Endometrium (tissue), 2 donors: ENCODE results near the gene ITGB6.
"Not testable (repeated sequence)": the region's sequence is repeated elsewhere in the genome, so short reads cannot be mapped to it uniquely, and the experiment has no call there.

ENCODE experiments used
- FAIRE-seq: peaks from 2 replicates; lab custom pipeline; 2012; peaks lifted over from hg19 to GRCh38; lab: Jason Lieb, UNC
- donor health status: control.
- donor health status: control.

Gene ITGB6

DNA sequence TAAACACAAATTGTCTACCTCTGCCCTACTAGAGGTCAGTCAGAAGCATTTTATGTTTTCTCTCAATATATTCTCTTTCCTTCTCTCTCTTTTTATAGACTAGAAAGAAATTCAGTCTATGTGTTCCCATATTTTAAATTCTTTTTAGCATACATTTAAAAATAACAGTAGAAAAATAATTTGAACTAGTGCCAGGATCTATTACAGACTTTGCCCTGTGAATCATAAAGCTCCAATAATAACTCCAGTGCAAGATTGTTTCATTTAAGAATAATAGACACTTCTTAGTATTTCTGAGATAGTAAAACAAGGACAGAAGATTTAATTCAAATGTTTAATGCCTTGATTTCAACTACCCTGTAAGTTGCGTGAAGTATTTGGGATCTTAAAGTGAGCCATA is 60.1 kb downstream of the ITGB6 start:
- peak; percentile 26 for FAIRE-seq

- no peak for FAIRE-seq
These were observed 60.7 kb downstream of the ITGB6 start for GRCh38 chr2:160139350-160139749.

DNA sequence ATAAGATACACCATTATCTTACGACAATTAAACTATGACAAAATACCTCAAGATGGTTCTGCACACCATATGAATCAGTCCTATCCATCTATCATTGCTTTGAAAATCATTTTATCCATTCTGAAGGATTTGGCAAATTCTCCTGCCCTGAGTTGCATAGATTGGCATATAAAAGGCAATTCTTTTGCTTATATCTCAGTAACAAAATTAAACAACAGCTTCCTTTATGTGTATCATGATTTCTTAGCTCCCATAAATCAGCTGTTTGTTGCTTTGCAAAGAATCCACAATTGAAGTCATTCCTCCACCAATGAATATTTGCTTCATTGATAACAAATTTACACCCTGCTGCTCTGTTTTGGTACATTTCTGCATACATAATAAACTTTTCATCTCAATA is 61.7 kb downstream of the ITGB6 start:
- FAIRE-seq = no peak

DNA sequence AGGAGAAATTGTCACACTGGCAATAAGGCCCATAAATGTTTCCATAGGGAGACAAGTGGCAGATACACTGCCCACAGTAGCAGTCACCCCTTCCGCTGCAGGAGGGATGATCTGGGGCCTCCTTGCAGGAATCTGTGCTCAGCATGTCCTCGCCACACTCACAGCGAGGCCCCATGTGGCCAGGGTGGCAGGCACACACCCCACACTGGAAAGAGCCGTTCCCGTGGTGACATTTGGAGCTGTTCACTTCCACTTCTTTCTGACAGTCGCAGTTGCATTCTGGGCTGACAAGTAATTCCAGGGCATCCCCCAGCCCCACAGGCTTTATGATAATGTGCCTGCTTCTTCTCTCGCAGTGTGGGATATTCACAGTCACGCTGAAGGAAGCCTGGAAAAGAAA is 62.6 kb downstream of the ITGB6 start:
- no peak for FAIRE-seq

DNA sequence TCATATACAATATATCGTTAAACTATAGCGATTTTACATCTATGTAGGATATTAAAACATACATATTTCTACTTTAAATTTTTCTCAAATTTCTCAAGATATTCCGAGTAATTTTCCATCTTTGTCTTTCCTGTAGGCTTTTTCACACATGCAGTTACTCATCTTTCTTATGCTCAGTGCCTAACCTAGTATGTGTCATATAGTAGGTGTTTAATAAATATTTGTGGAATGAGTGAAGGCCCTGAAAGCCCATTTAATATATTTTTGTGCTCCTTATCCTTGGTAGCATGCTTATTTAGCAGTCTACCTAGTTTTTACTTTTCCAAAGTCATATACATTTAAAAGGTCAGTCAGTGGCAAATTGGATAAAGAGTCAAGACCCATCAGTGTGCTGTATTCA is 67.3 kb downstream of the ITGB6 start:
- no peak for FAIRE-seq

GRCh38 chr2:160126756-160127155 is 73.3 kb downstream of the ITGB6 start:
- FAIRE-seq = no peak

- FAIRE-seq = no peak
These were observed 73.8 kb downstream of the ITGB6 start for GRCh38 chr2:160126315-160126714.

DNA sequence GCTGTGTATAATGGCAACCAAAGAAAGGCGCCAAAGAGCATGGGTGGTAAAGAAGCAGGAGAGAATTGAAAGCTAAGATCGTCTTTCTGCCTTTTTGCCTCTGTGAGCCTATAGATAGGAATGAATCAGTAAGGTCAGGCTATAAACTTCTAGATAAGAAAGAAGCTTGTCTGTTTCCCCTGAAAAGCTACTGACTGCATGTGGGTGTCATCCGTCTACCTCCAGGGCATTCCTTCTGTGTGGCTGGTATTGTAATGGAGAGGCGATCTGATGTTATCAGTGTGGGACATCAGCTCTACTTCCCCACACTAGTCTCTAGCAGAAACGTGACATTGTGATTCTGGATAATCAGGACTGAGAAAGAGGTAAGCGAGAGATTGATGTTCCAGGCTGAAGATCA is 74.2 kb downstream of the ITGB6 start:
- FAIRE-seq = no peak

- no peak for FAIRE-seq
These were observed 74.7 kb downstream of the ITGB6 start for GRCh38 chr2:160125366-160125765.

DNA sequence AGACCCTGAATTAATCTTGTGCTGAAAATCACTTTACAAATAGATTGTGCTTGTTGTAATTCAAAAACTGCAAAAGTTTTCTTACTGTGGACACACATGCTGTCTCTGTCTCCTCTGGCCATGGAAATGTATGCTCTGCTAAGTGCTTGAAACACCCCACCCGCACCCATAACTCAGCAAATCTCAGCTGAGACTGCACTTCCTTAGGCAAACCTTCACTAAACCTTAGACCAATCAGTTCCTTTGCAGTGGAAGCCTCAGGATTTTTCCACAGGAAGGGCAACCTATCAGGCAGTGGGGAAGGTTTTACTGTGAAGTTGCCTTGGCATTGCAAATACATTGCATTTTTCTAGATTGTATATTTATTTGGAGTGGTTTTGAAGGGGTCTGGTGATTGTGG is 75.5 kb downstream of the ITGB6 start:
- no peak for FAIRE-seq

DNA sequence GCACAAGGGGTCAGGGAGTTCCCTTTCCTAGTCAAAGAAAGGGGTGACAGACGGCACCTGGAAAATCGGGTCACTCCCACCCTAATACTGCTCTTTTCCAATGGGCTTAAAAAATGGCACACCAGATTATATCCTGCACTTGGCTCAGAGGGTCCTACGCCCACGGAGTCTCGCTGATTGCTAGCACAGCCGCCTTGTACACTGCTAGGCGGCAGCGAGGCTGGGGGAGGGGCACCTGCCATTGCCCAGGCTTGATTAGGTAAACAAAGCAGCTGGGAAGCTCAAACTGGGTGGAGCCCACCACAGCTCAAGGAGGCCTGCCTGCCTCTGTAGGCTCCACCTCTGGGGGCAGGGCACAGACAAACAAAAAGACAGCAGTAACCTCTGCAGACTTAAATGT is 85.4 kb downstream of the ITGB6 start:
- not testable (repeated sequence) for FAIRE-seq

GRCh38 chr2:160114020-160114419 is 86.1 kb downstream of the ITGB6 start:
- no peak for FAIRE-seq

GRCh38 chr2:160111951-160112798 is 87.9 kb downstream of the ITGB6 start:
- no peak for FAIRE-seq

- no peak for FAIRE-seq
These were observed 89.3 kb downstream of the ITGB6 start for GRCh38 chr2:160110674-160111239.

DNA sequence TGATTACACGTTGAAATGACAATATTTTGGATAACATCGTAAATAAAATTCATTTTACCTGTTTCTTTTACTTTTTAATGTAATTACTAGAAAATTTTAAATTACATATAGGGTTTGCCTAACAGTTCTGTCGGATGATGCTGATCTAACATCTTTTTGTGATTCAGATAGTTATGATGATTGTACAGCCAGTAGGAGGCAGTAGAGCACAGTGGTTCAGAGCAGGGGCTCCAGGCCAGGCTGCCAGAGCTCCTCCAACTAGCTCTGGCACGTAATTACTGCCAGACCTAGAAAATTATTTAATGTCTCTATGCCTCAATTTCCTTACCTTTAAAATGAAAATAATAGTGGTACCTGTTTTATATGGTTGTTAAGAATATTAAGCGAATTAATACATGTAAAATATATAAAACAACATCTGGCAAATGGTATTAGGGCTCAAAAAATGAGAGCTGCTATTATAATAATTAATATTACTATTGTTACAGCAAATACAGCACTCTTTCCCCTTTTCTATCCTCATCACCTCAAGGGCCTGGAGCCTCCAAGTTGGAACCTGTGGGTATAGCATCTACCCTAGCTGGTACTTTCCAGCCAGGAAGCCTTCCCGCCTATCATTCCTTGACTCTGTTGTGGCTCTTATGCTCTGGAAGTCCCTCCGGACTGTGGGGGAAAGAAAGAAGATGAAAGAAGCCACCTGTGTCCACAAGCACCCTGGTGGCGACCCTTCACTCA is 90.0 kb downstream of the ITGB6 start:
- FAIRE-seq = peak; percentile 87

DNA sequence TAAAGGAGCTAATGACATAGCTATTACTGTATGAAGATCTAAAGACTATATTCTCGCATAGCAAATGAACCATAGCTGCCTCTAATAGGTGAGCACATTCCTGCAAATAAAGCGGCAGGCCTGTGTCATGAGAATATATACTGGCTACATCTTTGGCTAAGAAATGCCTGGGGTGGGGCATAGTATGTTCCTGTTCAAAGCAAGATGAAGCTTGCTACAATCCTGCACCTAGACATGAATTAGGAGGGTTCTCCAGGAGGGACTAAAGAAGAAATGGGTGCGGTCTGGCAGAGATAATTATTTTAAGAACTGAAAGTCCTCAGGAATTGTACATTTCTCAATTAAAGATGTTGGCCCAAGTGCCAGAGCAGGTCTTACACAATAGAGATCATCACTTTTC is 90.8 kb downstream of the ITGB6 start:
- no peak for FAIRE-seq

GRCh38 chr2:160108646-160109045 is 91.4 kb downstream of the ITGB6 start:
- FAIRE-seq = no peak

- no peak for FAIRE-seq
These were observed 94.7 kb downstream of the ITGB6 start for GRCh38 chr2:160105366-160105765.

GRCh38 chr2:160104115-160104514 is 96.0 kb downstream of the ITGB6 start:
- FAIRE-seq = no peak

DNA sequence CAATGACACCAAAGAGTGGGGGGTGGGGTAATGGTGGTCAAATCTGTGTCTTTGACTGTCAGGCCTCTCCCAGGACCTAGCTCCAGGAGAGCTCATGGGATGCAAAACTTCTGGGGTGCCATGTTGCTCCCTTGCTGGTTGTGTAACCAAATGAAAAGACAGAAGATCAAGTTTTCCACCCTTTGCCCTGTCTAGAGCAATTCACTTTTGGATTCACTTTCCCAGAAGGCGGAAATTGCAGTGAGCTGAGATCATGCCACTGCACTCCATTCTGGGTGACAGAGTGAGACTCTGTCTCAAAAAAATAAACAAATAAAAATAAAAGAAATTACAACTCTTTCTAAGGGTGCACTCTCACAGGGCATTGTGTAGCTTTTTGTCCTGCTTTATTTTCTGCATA is 102.7 kb downstream of the ITGB6 start:
- no peak for FAIRE-seq

GRCh38 chr2:160096409-160096808 is 103.7 kb downstream of the ITGB6 start:
- no peak for FAIRE-seq

DNA sequence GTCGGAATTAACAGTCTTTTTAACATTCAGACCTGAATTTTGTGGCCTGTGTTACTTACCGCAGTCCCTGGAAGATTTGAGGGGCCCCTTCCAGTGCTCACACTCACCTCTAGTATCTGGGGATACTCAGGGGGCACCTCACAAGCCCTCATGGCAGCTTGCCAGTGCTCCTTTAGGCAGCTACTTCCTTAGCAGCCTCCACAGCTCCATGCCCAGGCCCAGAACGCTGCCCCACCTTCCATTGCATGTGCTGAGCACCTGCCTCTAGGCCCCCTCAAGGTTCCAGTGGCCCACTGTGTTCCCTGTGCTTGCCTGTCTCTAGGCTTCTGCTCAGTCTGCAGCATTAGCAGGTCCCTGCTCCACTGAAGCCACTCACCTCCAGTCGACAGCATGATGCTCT is 107.6 kb downstream of the ITGB6 start:
- no peak for FAIRE-seq

DNA sequence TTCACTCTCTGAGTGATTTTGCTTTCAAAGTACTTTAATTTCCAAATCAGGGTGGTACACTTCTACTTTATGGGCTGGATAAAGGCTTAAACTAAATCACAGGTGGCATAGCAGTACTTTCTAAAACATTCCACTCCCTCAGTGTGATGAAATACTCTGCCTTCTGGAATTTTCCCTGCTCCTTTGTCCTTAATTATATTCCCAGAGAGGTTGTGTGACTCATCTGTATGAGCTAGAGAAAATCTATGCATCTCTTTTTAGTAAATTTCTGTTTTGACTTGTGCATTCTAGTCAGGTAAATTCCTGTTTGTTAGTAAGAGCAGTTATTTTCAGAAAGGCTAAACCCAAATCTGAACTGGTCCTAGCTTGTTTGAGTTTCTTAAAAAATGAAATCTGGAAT is 108.7 kb downstream of the ITGB6 start:
- no peak for FAIRE-seq
